HepG2 (cell line): ENCODE results near the gene PIK3CD. TPM values are rescaled to one million over a fixed set of nuclear protein-coding genes. Genes with fewer than 3 reads are reported as not detected.

ENCODE experiments used
- ATF4 ChIP-seq, 2 experiments: fragments of 450-650 bp in 1 of 2; sonication (generic) in 1 of 2; formaldehyde crosslinking; IDR thresholded peaks; 2 replicates each; pipeline versions ENCODE4 v1.5.0 to v1.8.0; 2020 to 2022; ENCODE audit warnings: mild to moderate bottlenecking in 1 of 2, missing genetic modification reagents in 1 of 2
- DNMT1 ChIP-seq: sonication (generic); formaldehyde crosslinking; IDR thresholded peaks from 2 replicates; pipeline ENCODE4 v1.5.1; 2020; ENCODE audit warnings: mild to moderate bottlenecking, missing genetic modification reagents
- EZH2 ChIP-seq: conservative IDR thresholded peaks from 2 replicates; pipeline ENCODE4 v1.6.1; 2012; ENCODE audit warnings: mild to moderate bottlenecking, low read depth, low read length, moderate library complexity
- FIP1L1 ChIP-seq: fragments of 200-400 bp; formaldehyde crosslinking; IDR thresholded peaks from 2 replicates; pipeline ENCODE4 v1.6.1; 2018; ENCODE audit warnings: low read depth, mild to moderate bottlenecking, low read length, moderate library complexity, borderline replicate concordance; ENCODE audit not compliant: insufficient read depth
- GATAD2A ChIP-seq: IDR thresholded peaks from 2 replicates; pipeline ENCODE4 v1.6.1; 2016
- GZF1 ChIP-seq: sonication (generic); formaldehyde crosslinking; IDR thresholded peaks from 2 replicates; pipeline ENCODE4 v1.5.1; 2020; ENCODE audit warnings: mild to moderate bottlenecking, missing genetic modification reagents
- MAF1 ChIP-seq: sonication (generic); formaldehyde crosslinking; IDR thresholded peaks from 2 replicates; pipeline ENCODE4 v1.5.0; 2020; ENCODE audit warnings: missing genetic modification reagents, borderline replicate concordance
- MBD4 ChIP-seq: IDR thresholded peaks from 2 replicates; pipeline ENCODE4 v1.6.1; 2012; ENCODE audit warnings: low read length, inconsistent platforms, borderline replicate concordance
- NFATC3 ChIP-seq: sonication (generic); formaldehyde crosslinking; IDR thresholded peaks from 2 replicates; pipeline ENCODE4 v1.5.1; 2020; ENCODE audit warnings: mild to moderate bottlenecking, missing genetic modification reagents
- SNAPC4 ChIP-seq: sonication (generic); formaldehyde crosslinking; IDR thresholded peaks from 2 replicates; pipeline ENCODE4 v1.4.0; 2020; ENCODE audit warnings: mild to moderate bottlenecking, missing genetic modification reagents
- TBL1XR1 ChIP-seq: fragments of 150-350 bp; IDR thresholded peaks from 2 replicates; pipeline ENCODE4 v1.6.1; 2014; ENCODE audit warnings: borderline replicate concordance, low read length; ENCODE audit not compliant: partially characterized antibody
- TFAP4 ChIP-seq: sonication (generic); IDR thresholded peaks from 2 replicates; pipeline ENCODE4 v1.6.1; 2016; ENCODE audit warnings: low read depth, borderline replicate concordance
- U2AF1 ChIP-seq: fragments of 200-400 bp; formaldehyde crosslinking; optimal IDR thresholded peaks from 2 replicates; pipeline ENCODE3; 2017; ENCODE audit warnings: mild to moderate bottlenecking, low read depth, low read length
- XRCC5 ChIP-seq: fragments of 200-400 bp; formaldehyde crosslinking; optimal IDR thresholded peaks from 2 replicates; pipeline ENCODE3; 2017; ENCODE audit warnings: mild to moderate bottlenecking, low read length
- ZFP62 ChIP-seq: sonication (generic); formaldehyde crosslinking; IDR thresholded peaks from 2 replicates; pipeline ENCODE4 v1.4.0; 2020; ENCODE audit warnings: missing genetic modification reagents
- ZMAT3 ChIP-seq: sonication (generic); formaldehyde crosslinking; conservative IDR thresholded peaks from 2 replicates; pipeline ENCODE4 v1.7.0; 2021; ENCODE audit warnings: missing genetic modification reagents
- ZNF225 ChIP-seq: sonication (generic); formaldehyde crosslinking; IDR thresholded peaks from 2 replicates; pipeline ENCODE4 v1.4.0; 2020; ENCODE audit warnings: mild to moderate bottlenecking, missing genetic modification reagents
- ZNF256 ChIP-seq: sonication (generic); formaldehyde crosslinking; conservative IDR thresholded peaks from 2 replicates; pipeline ENCODE4 v1.4.0; 2020; ENCODE audit warnings: missing genetic modification reagents
- ZNF275 ChIP-seq: sonication (generic); formaldehyde crosslinking; IDR thresholded peaks from 2 replicates; pipeline ENCODE4 v1.8.0; 2022; ENCODE audit warnings: missing genetic modification reagents, mild to moderate bottlenecking, inconsistent platforms, borderline replicate concordance
- ZNF572 ChIP-seq: sonication (generic); formaldehyde crosslinking; IDR thresholded peaks from 2 replicates; pipeline ENCODE4 v1.5.1; 2020; ENCODE audit warnings: mild to moderate bottlenecking, missing genetic modification reagents
- ZNF768 ChIP-seq: sonication (generic); formaldehyde crosslinking; IDR thresholded peaks from 2 replicates; pipeline ENCODE4 v1.4.0; 2020; ENCODE audit warnings: missing genetic modification reagents
- ZNF775 ChIP-seq: sonication (generic); formaldehyde crosslinking; IDR thresholded peaks from 2 replicates; pipeline ENCODE4 v1.4.0; 2020; ENCODE audit warnings: missing genetic modification reagents, mild to moderate bottlenecking, moderate library complexity, borderline replicate concordance
- ZNF839 ChIP-seq: sonication (generic); formaldehyde crosslinking; IDR thresholded peaks from 2 replicates; pipeline ENCODE4 v1.4.0; 2020; ENCODE audit warnings: missing genetic modification reagents, mild to moderate bottlenecking, borderline replicate concordance
- polyA plus RNA-seq, 8 experiments: library from polyadenylated mRNA; depleted of rRNA in 3 of 8; stranded (reverse) in 7 of 8; unstranded in 1 of 8; fragments of >200 nt; fragmentation: Illumina TruSeq in 4 of 8; extraction: Trizol in 4 of 8; gene quantifications; 2 replicates each; pipeline versions ENCODE4 v1.2.1 to v1.2.3, GENCODE V29; 2011 to 2016; ENCODE audit warnings: low read depth in 4 of 8, missing spikeins in 1 of 8, mixed read lengths in 1 of 8; ENCODE audit not compliant: insufficient read depth in 1 of 8
- total RNA-seq, 5 experiments: library from RNA; depleted of rRNA; stranded (reverse); fragments of >200 nt; fragmentation: Illumina TruSeq; extraction: Trizol; gene quantifications; 2 replicates each; pipeline ENCODE4 v1.2.3, GENCODE V29; 2016; ENCODE audit warnings: low read depth in 1 of 5

Gene PIK3CD
- total and polyA plus RNA-seq, 2 of the 13 experiments (the other 11 are each of a cell fraction or from before 2014, with no cell fraction given), result 7.1 to 10.0 TPM

DNA sequence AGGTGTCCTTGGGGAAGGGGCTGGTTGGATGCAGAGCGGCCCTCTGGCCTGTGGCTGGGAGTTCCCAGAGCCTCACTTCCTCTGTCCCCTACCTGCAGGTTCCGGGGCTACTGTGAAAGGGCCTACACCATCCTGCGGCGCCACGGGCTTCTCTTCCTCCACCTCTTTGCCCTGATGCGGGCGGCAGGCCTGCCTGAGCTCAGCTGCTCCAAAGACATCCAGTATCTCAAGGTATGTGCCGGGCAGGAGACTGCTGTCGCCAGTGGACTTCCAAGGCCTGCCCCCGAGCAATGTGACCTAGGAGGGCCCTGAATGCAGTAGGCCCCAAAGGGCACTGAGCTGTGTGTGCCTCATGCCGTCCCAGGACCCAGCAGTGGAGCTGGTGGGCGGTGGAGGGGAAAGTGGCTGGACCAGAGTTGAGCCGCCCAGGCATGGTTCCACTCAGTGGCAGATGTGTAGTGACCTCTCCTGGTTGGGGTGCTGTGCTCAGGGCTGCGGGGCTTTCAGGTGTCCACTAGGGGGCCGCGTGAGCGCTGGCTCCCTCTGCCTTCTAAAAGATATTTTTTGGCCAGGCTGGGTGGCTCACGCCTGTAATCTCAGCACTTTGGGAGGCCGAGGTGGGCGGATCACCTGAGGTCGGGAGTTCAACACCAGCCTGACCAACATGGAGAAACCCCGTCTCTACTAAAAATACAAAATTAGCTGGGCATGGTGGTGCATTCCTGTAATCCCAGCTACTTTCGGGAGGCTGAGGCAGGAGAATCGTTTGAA is 73.4 kb downstream of the PIK3CD start (continued):
- TF ChIP-seq FIP1L1, result no peak
- 0 out of 2 replicates have a peak, but pooled peaks have one; percentile 27 for TF ChIP-seq GATAD2A (CRISPR knock-in tag)
- no peak for TF ChIP-seq SNAPC4 (CRISPR knock-in tag)
- 0 out of 2 replicates have a peak, but pooled peaks have one; percentile 13 for TF ChIP-seq ZNF768 (CRISPR knock-in tag)
- no peak for TF ChIP-seq ZNF572 (CRISPR knock-in tag)
- TF ChIP-seq ZFP62 (CRISPR knock-in tag), result no peak
- TF ChIP-seq NFATC3 (CRISPR knock-in tag), result no peak
- TF ChIP-seq EZH2, result no peak
- TF ChIP-seq ATF4 (CRISPR knock-in tag; IDR thresholded peaks at IDR 0.05), result no peak
- TF ChIP-seq XRCC5, result peak; percentile 62
- no peak for TF ChIP-seq ZNF256
- TF ChIP-seq GZF1 (CRISPR knock-in tag), result no peak
- no peak for TF ChIP-seq ZNF775 (CRISPR knock-in tag)
- no peak for TF ChIP-seq ZNF275 (CRISPR knock-in tag)
- no peak for TF ChIP-seq TFAP4
- no peak for TF ChIP-seq MBD4
- no peak for TF ChIP-seq U2AF1
- TF ChIP-seq MAF1 (CRISPR knock-in tag), result no peak
- TF ChIP-seq ZNF225 (CRISPR knock-in tag), result no peak
- no peak for TF ChIP-seq DNMT1 (CRISPR knock-in tag)
- no peak for TF ChIP-seq ZNF839 (CRISPR knock-in tag)
- no peak for TF ChIP-seq TBL1XR1
- TF ChIP-seq ZMAT3 (CRISPR knock-in tag), result no peak
